OCI-LY3 (cell line): ENCODE data around the gene SRGAP1.
"Not testable (repeated sequence)": the region's sequence is repeated elsewhere in the genome, so short reads cannot be mapped to it uniquely, and the experiment has no call there.

Experiments
- H2AFZ ChIP-seq: fragments of 200-600, 300-600 bp; shearing (Covaris generic); 2 replicates; pipeline ENCODE4 v1.6.0; 2014; ENCODE audit warnings: antibody characterized with exemption, low read depth, low read length
- H3K27ac ChIP-seq: fragments of 200-600, 300-600 bp; sonication (generic); 2 replicates; pipeline ENCODE4 v1.5.1; 2014; ENCODE audit warnings: mild to moderate bottlenecking, low read length, moderate library complexity, mixed read lengths
- H3K27me3 ChIP-seq: fragments of 200-600, 300-600 bp; sonication (generic); 2 replicates; pipeline ENCODE4 v1.6.1; 2014; ENCODE audit warnings: low read depth, low read length, mixed read lengths
- H3K36me3 ChIP-seq: fragments of 200-600, 300-600 bp; sonication (generic); replicated peaks from 2 replicates; pipeline ENCODE3; 2014; ENCODE audit warnings: low read depth, low read length, mixed read lengths
- H3K4me1 ChIP-seq: fragments of 300-600, 200-600 bp; sonication (generic); 2 replicates; pipeline ENCODE4 v1.6.1; 2014; ENCODE audit warnings: low read length, mixed read lengths
- H3K4me2 ChIP-seq: fragments of 200-600, 300-600 bp; sonication (generic); 2 replicates; pipeline ENCODE4 v1.6.1; 2014; ENCODE audit warnings: low read length, mixed read lengths
- H3K4me3 ChIP-seq: fragments of 300-600, 200-600 bp; sonication (generic); 2 replicates; pipeline ENCODE4 v1.5.1; 2014; ENCODE audit warnings: antibody characterized with exemption, mild to moderate bottlenecking, low read length, moderate library complexity
- H3K79me2 ChIP-seq: fragments of 300-600, 200-600 bp; shearing (Covaris generic); 2 replicates; pipeline ENCODE4 v1.6.1; 2014; ENCODE audit warnings: mild to moderate bottlenecking, low read length, mixed read lengths
- H3K9ac ChIP-seq: fragments of 300-600, 200-600 bp; shearing (Covaris generic); 2 replicates; pipeline ENCODE4 v1.6.0; 2014; ENCODE audit warnings: mild to moderate bottlenecking, low read length, moderate library complexity
- H3K9me3 ChIP-seq: fragments of 200-600, 300-600 bp; shearing (Covaris generic); 2 replicates; pipeline ENCODE4 v1.6.1; 2014; ENCODE audit warnings: low read length, mixed read lengths; ENCODE audit not compliant: insufficient read depth
- H4K20me1 ChIP-seq: fragments of 200-600, 300-600 bp; sonication (generic); 2 replicates; pipeline ENCODE4 v1.6.1; 2016; ENCODE audit warnings: low read length, mixed read lengths; ENCODE audit not compliant: insufficient read depth
- CTCF ChIP-seq: fragments of 200-600, 300-600 bp; sonication (generic); IDR thresholded peaks from 2 replicates; pipeline ENCODE4 v1.5.1; 2014; ENCODE audit warnings: antibody characterized with exemption, low read length, low read depth
- EZH2phosphoT487 ChIP-seq: fragments of 200-600 bp; shearing (Covaris generic); IDR thresholded peaks from 2 replicates; pipeline ENCODE4 v1.6.1; 2018; ENCODE audit warnings: antibody characterized with exemption, mixed run types, low read depth

SRGAP1 gene

GRCh38 chr12:63855299-63855698, 10.8 kb downstream of the SRGAP1 start:
- Histone ChIP-seq H3K4me3 (no peak overlapping the region), H3K27me3 (no peaks in the 10 kb centered on the region), H4K20me1 (no peaks in the 10 kb centered on the region), H3K4me1 (no peaks in the 10 kb centered on the region), H3K79me2 (no peaks in the 10 kb centered on the region), H3K9ac (no peak overlapping the region), H3K36me3 (no peaks in the 10 kb centered on the region), H3K4me2 (no peak overlapping the region), H3K9me3 (no peaks in the 10 kb centered on the region), H2AFZ (no peak overlapping the region), H3K27ac (no peak overlapping the region)
- TF ChIP-seq CTCF: no peak
- no peak for TF ChIP-seq EZH2phosphoT487

GRCh38 chr12:63857771-63858670, 13.5 kb downstream of the SRGAP1 start:
- Histone ChIP-seq H3K27me3 (no peaks in the 10 kb centered on the region), H3K36me3 (no peaks in the 10 kb centered on the region), H4K20me1 (no peaks in the 10 kb centered on the region), H3K79me2 (no peaks in the 10 kb centered on the region), H3K4me3 (no peak overlapping the region), H3K27ac (no peak overlapping the region), H3K4me2 (no peak overlapping the region), H3K9ac (no peak overlapping the region), H2AFZ (no peak overlapping the region), H3K4me1 (no peaks in the 10 kb centered on the region), H3K9me3 (no peaks in the 10 kb centered on the region)
- no peak for TF ChIP-seq EZH2phosphoT487
- TF ChIP-seq CTCF: no peak

GRCh38 chr12:63859880-63860279, 15.4 kb downstream of the SRGAP1 start:
- not testable (repeated sequence) for H3K79me2 ChIP-seq

GRCh38 chr12:63862187-63862968, 17.9 kb downstream of the SRGAP1 start:
- Histone ChIP-seq H3K79me2 (no peaks in the 10 kb centered on the region), H3K9me3 (no peaks in the 10 kb centered on the region), H3K4me1 (no peaks in the 10 kb centered on the region), H3K27me3 (no peaks in the 10 kb centered on the region), H3K4me2 (no peak overlapping the region), H4K20me1 (no peaks in the 10 kb centered on the region), H3K27ac (no peak overlapping the region), H3K4me3 (no peak overlapping the region), H3K36me3 (no peaks in the 10 kb centered on the region), H2AFZ (no peak overlapping the region), H3K9ac (no peak overlapping the region)
- no peak for TF ChIP-seq EZH2phosphoT487
- no peak for TF ChIP-seq CTCF

More at GRCh38 chr12:63859880-63860279, 15.4 kb downstream of the SRGAP1 start:
- not testable (repeated sequence) for H3K36me3 ChIP-seq, H3K27ac ChIP-seq, H2AFZ ChIP-seq, H4K20me1 ChIP-seq, H3K4me2 ChIP-seq, H3K9me3 ChIP-seq, H3K9ac ChIP-seq, H3K27me3 ChIP-seq, H3K4me3 ChIP-seq, H3K4me1 ChIP-seq
